Activated CD8-positive, alpha-beta memory T cell treated with anti-CD3 and anti-CD28 coated beads, Interleukin-2, amount 50 U/mL, for 24 hours (primary cell): Measurements from ENCODE around the gene STK32C.

Experiments used
- DNase-seq: peaks from one replicate; pipeline ENCODE4 v3.0.0-alpha.2; 2020; ENCODE audit errors: extremely low read depth

Gene STK32C

DNA sequence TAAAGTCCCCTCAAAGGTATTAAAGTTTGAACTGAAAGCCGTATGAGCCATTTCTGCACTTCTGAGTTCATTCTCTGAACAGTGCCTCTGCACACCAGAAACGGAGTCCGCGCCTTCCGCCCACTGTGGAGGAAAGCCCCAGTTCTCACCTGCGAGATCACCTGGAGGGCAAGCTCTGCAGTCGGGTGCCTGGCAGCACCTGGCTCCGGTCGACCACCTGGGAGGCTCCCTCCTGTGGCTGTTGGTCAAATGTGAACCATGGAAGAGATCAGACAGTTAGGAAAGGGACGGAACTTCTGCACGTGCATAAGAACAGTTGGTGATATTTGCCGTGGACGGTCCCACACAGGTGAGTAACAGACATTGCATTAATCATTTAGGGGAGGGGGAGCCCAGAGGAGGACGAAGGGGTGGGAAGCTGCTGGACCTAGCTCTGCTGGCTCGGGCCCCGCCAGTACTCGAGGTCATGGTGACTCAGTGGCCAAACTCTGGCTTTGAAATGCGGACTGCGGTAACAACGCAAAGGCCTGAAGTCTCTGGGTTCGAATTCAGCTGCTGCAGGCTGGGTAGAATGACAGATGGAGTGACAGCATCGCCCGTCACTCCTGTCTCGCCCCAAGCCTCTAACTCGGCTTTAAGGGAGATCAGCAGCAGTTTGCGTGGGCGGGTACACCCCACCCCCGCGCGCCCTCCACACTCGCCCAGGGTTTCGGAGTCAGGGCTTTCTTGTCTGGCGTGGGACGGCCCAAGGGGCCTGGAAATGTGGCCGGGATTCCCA is 122.7 kb downstream of the STK32C start:
- no peak for DNase-seq

DNA sequence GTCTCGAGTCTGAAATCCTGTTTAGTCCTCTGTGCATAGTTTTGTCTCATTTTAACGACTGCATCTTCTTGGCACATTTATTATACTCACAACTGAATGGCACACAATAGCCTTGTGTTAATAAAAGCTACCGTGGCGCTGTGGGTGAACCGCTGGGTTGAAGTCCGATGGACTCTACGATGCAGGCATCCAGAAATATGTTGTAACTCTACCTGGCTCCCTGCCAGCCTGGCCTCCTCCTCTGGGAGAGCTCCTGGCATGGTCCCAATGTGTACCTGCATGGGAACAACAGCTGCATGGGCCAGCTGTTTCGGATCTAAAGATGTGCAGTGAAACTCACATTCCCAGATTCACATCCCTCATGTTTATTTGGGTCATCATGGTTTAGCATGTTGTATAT is 124.7 kb downstream of the STK32C start:
- no peak for DNase-seq

DNA sequence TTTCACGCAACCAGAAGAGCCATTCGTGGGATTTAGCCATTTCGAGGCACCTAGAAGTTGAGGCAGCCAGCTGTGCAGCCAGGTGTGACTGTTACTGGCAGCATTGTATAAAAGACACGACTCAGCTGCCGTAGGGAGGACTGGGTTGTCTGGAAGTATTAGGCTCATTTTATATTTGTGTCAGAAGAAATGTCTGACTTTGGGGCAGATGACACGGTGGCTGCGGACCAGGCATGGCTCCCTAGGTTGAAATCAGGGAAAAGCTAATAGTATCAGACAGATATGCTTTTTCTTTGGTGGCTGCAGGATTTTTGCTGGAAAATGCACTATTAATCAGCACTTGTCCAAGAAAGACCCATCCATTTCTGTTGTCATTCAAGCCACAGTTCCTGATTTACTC is 125.2 kb downstream of the STK32C start:
- DNase-seq, result no peak

DNA sequence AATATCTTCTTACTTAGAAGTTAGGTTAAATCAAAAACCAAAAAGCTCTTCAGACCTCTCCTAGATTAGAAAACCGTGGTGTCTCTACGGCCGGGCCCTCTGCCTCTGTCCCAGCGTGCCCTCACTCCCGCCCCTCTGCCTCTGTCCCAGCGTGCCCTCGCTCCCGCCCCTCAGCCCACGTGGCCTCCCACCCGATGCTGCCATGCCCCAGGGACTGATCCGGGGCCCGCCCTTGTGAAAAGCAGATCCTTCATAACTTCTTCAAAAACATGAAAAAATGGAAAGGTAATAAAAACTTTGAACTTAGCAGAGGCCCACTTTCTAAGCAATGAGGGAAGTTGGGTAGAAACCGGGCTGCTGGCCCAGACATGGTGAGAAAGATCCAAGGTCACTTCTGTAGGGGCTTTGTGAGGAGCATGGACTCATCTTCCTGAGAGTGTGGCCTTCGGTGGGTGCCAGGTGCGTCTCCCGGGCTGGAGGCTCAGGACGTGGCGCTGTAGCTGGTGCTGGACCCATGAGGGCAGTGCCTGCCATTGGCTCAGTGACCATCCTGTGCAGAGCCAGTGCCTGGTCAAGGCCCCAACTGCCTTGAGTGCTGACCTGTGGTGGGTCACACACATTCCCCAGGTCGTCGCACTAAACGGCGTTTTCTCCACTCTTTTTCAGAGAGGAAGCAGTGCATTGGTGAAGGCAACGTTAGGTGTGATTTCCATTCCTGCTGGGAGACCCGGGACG is 125.9 kb downstream of the STK32C start:
- DNase-seq, result no peak

DNA sequence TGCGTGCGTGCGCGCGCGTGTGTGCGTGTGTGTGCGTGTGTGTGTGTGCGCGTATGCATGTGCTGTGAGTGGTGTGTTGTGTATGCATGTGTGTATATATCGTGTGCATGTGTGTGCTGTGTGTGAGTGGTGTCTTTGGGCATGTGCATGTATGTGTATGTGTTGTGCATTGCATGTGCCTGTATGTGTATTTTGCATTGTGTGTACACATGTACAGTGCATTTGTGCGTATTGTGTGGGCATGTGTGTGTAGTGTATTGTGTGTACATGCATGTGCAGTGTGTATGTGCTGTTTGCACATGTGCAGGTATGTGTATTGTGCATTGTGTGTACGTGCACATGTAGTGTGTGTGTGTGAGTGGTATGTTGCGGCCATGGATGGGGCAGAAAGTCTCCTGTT is 127.0 kb downstream of the STK32C start:
- DNase-seq, result no peak

DNA sequence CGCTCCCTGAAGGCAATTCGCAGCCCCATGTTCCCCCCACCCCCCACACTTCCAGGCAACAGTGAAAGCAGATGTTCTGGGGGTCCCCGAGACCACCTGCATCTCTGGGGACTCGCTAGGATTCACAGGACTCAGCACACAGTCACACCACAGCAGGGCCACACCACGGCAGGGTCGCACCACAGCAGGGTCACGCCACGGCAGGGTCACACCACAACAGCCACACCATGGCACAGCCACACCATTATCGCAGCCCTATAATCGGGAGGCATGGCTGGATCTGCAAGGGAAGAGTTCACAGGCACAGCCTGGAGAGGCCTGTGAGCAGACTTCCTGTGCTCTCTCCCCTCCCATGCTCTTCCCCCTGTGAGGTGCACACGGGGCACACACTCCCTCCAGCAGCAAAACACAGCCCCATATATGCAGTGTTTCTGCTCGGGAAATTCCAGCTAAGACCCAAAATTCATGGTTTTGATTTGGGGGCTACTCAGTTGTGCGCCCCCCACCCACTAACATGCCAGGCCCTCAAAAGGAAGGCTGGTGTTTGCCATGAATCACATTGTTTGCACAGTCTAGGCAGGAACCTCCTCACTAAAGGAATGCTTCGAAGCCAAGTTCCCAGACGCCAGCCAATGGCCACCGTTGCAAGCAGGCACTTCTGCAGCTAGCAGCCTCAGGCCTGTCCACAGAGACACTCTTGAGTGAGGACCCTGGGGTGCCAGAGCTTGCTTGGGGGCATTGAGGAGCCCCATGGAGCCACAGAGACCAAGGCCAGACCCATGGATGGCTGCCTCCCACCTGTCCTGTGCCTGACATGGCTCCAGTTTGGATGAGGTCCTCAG is 128.0 kb downstream of the STK32C start:
- no peak for DNase-seq

DNA sequence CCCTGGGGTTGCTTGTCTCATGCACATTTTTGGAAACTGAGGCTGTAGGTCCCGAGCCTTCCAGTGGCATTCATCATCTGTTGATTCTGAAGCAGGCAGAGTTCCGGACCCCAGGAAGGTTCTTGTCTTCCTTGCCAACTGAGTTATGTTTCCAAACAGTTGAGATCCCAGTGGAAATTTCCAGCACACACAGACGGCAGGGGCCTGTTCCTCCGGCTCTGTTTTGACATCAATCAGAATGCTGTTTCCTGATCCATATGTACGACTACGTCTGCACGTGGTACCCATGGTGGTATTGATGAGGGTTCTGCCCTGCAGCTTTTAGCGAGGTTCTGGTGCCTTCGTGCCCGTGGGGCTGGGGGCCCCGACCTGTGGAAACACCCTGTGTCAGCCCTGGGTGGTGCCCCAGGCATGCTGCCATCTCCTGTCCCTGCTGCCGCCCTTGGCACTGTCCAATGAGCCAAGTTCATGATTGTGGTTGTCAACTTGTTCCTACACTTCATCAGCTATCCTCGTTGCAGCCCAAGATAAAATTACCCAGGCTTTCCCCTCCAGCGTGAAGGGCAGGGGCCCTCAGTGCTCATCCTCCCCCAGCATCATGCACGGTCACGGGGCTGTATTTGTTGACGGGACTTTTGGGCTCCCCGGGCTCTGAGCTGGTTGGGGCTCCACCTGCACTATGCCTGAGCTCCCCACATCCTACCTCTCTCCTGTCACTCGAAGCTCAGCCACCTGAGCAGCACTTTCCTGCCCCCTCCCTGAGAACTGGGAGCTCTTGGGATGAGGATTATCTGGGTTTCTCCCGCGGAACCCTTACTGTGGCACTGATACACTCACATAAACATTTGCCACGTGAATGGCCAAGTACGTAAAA is 128.8 kb downstream of the STK32C start:
- DNase-seq, result no peak

DNA sequence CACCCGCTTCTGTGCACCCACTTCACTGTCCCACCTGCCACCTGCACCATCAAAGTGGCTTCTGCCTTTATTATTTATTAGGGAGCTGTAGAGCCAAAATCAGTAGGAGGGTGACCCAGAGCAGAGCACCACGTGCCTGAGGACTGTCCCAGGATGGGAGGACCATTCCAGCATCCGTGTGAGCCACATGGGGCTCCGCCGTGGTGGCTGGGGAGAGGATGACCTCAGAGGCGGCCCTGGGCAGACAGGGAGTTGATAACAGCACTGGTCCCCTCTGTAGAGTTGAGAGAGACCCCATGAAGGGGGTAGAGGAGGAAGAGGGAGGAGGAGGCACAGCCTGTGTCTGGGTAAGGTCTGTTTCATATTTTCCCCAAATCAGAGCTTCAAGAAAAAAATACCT is 129.7 kb downstream of the STK32C start:
- DNase-seq, result no peak

DNA sequence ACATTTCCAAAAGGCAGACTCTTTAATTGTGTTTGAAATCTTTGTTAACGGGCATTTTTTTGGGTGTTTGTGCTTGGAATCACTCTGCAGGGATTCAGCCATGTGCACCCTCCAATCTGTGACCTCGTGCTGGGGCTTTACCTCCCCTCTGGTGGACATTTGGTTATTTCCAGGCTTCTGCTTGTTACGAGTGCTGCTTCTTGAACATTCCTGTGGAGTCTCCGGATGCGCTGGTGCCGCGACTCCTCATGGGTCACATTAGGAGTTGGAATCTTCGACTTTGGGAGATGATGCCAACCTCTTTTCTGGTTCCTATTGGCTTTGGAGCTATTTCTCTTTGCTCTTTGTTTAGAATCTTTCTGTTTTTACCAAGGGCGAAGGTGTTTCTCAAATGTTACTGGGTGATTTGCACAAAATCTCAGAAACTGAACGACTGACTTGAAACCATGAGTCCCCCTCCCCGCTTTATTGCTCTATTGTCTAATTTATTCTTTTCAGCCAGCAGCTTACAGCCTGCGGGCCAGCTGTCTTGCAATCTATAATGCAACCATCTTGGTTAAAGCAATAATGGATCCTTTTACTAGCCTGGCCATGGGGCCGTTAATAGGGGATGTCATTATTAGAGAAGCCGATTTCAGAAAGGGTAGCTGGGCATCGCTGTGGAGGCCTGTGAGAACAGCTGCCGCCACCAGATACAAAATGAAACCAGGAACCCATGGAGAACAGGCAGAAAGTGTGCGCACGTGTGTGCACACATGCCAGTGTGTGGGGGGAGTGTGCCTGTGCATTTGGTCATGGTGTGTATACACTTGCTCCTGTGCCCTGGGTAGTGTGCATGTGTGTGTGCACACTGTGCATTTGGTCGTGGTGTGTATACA is 130.9 kb downstream of the STK32C start:
- DNase-seq, result no peak

DNA sequence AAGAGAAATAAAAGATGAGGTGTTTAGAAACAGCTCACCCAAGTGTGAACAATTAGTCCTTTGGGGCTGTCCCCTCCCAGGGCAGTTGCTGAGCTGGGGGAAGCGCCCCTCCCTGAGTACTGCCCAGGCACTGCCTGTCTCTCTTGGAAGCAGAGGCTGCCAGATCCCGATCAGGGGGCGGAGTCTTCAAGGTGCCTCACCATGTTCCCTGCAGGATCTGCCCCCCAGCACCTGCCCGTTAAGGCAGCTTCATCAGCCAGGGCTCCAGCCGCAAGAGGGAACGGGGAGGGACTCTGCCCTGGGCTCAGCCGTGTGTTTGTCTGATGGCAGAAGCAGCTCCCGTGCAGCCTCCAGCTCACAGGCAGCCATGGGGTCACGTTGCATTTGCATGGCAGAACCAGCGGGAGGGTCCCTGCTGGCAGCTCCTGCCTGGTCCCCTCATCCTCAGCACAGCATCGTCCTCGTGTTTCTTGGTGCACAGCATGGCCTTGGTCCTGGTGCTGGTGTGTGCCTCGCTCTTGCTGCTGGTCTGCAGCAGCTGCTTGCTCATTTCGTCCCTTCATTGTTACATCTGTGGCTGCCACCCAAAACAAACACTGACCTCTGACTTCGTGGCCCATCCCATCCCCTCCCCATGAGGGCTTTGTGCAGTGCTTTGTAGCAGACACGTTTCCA is 131.7 kb downstream of the STK32C start:
- no peak for DNase-seq

DNA sequence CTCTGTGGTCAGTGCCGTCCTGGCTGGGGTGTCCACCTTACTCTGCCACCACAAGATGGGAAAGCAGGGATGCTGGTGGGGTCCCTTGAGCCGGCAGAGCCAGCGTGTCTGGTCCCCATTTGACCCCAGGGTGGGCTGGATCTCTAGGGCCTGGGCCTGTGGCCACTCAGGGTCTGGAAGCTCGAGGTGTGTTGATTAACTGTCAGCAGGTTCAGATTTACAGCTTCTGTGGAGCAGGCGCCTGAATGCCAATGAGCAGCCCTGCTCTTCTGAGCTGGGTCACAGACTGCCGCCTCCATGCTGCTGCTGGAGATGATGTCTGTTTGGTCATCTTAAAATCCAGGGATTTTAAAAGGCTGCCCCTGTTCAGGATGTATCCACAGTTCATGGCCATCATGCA is 132.3 kb downstream of the STK32C start:
- no peak for DNase-seq

DNA sequence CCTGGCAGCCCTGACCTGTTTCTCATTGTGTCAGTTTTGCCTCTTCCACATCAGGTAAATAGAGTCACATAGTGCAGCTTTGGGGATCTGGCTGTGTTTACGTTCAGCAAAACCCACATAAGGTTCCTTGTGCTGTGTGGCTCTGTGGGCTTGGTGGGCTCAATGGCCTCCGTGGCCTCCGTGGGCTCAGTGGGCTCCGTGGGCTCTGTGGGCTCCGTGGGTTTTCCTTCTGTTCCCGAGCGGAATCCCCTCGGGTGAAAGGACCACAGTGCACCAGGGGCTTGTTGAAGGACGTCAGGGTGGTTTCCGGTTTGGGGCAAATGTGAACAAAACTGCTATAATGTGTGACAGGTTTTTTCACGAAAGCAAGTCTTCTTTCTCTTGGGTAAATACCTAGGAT is 133.5 kb downstream of the STK32C start:
- DNase-seq, result no peak

DNA sequence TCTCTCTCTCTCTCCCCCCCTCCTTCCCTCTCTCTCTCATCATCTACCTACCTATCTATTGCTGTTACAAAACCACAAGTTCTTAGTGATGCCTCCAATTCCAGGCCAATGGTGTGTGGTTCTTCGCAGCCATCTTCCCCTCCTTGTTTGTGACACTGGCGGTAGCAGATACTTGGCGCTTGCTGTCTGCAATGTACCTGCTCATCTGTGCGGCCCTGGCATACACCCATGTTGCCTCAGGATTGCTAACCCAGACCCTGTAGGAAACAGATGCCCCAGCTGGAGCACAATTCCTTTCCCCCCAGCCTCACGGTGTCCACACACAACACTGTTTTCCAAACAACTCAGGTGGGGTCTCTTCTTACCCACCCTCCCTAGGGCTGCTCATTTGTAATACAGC is 134.6 kb downstream of the STK32C start:
- DNase-seq, result no peak

DNA sequence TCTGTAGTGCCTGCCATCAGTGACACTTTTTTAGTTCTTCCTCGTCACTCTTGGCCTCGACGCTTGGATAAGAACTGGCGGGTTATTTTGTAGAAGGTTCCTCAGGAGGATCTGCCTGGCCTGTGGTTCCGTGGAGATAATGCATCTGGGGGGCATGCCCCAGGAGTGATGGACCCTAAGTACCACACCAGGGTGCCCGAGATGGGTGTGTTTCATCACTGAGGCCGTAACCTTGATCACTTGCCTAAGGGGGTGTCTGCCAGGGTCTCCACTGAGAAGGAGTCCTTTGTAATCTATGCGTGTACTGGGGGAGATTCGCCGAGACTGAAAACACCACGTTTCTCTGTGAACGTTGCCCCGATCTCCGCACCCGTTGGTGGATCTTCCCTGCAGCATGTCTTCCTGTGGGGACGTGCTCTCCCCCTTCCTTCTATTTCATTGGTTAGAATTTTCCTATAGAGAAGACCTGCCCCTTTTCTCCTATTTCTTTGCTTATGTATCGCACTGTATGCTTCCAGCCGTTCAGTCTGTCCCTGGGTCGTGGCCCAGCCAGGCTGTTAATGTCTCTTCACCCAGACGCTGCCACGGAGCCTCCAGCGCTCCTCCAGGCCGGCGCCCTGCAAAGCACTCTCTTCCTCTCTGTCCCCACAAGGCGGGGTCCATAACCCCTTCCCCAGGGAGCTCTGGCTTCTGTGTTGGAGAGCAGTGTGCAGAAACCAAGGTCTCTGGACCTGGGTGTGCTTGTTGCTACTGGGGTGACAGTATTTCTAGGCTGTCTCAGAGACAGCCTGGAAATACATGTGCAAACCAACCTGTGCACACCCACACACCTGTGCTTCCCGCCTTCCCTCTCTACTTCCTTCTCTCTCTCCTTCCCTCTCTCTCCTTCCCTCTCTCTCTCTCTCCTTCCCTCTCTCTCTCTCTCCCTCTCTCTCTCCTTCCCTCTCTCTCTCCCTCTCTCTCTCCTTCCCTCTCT is 135.4 kb downstream of the STK32C start:
- DNase-seq, result no peak

DNA sequence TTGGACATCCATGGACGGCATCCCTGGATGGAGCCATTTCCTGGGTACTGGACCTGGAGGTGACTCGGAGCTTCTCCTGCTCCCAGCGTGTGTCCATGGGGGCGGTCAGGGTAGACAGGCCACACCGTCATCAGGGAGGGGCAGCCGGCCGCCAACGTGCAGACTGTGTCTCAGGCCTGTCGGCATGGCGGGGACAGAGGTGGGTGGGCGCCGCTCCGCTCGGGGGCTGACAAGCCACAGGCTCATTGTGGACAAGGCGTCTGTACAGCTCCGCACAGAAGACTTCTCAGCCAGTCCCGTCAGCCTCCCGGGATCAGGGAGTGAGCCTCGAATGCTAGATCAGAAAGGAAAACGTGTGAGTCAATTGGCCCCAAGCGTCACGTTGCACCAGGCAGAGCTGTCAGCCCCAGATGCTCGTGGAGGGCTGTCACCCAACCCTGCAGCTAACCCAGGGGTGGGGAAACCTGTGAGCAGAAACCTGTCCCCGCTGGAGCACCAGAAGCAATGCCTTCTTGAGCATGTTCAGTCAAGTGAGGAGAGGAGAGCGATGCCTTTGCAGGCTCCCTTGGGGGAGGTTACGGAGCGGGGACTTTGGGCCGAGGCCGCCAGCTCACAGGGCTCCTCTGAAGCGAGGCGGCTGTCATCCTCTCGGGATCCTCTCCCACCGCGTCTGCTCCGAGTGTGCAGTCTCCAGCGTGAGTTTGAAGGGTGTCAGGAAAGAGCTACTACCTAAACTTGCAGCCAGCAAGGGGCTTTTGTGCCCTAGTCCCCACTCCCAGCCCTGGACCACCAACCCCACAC is 137.0 kb downstream of the STK32C start:
- no peak for DNase-seq

DNA sequence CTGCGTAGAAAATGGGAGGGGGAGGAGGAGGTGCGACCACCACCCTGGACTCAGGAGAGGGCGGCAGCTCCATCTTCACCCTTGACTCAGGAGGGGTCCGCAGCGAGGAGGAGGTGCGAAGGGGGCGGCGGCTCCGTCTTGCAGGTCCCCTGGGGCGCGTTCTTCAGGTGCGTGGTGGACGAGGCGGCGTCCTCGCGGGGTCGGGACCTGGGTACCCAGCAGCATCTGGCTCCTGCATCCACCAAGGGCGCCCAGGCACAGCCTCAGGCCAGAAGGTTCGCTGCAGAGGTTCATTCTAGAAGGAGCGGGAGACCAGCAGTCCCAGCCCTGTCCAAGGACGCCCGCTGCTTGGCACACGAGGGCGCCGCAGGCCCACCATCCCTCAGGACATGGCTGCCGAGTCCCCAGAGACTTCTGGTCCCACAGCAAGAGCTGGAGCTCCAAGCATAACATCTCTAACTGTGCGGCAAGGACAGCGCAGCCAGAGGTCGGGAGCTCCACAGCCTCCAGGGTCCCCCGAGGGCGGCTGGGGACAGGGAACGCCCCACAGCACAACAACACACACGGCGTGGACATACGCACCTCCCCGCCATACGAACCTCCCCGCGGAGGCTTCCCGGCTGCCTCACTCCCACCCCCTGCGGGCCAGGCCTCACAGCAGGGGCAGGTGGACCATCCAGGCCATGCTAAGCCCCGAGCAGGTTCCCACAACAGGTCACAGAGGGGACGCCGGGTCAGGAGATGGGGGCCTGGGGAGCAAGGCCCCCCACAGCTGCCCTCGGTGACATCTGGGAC is 137.8 kb downstream of the STK32C start:
- no peak for DNase-seq
